KOPT-K1 (cell line): ENCODE results near the gene DYNLRB2.

Experiments used
- H3K27ac ChIP-seq: fragments of 200-600 bp; sonication (generic); 2 replicates; pipeline ENCODE4 v1.5.1; 2016; ENCODE audit warnings: antibody characterized with exemption, mild to moderate bottlenecking, low read depth, low read length; ENCODE audit not compliant: poor library complexity, severe bottlenecking
- H3K36me3 ChIP-seq: fragments of 200-600 bp; sonication (generic); 2 replicates; pipeline ENCODE4 v1.5.1; 2017; ENCODE audit warnings: antibody characterized with exemption, mild to moderate bottlenecking, low read length, moderate library complexity; ENCODE audit not compliant: insufficient read depth
- H3K9me3 ChIP-seq: fragments of 200-600 bp; sonication (generic); 2 replicates; pipeline ENCODE4 v1.5.1; 2017; ENCODE audit warnings: antibody characterized with exemption, low read length, mild to moderate bottlenecking; ENCODE audit not compliant: insufficient read depth, poor library complexity, severe bottlenecking

DYNLRB2 gene

DNA sequence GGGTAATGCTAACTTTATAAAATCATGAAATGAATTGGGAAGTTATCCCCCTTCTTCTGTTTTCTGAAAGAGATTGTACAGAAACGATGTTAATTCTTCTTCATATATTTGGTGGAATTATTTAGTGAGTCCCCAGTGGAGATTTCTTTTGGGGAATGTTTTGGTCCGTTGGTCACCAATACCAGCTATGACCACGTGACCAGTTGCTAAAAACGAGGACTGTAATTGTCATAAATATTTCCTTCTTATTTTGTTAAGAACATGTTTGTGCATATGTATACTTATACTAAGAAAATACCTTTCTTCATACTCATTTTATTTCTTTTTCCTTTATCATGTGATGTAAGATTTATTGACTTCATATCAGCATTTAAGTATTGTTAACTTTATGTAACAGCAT, 10.3 kb upstream of the DYNLRB2 start:
- Histone ChIP-seq H3K27ac (no peak overlapping the region), H3K9me3 (no peaks in the 10 kb centered on the region), H3K36me3 (no peaks in the 10 kb centered on the region)

DNA sequence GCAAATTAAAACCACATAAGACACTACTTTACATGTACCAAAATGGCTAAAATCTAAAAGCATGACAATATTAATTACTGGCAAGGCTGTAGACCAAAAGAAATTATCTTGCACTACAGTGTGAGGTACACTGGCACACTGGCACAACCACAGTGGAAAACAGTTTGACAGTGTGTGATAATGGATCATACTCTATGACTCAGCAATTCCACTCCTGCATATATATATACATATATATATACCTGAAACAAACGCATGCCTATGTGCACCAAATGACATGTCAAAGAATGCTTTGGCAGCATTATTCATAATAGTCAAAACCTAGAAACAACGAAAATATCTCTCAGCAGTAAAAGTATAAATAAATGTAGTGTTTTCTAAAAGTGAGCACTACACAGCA, 4.6 kb upstream of the DYNLRB2 start:
- Histone ChIP-seq H3K36me3 (no peaks in the 10 kb centered on the region), H3K9me3 (no peaks in the 10 kb centered on the region), H3K27ac (no peak overlapping the region)

DNA sequence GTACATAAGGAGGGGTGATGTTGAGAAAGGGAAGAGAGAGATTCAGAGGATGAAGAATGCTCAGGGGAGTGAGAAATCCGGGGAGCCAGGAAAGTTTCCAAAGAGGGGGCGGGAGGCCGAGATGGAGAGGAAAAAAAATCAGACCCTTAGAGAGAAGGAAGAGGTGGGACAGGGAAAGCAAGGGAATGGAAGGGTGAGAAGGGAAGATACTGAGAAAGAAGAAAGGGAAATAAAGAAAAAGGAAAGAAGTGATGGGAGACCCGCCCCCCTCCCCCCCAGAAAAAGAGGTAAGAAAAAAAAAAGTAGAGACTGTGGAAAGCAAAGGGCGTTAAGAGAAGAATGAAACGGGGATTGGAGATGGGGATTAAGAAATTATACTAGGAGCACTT, 507 bp downstream of the DYNLRB2 start:
- H3K36me3 ChIP-seq: no peaks in the 10 kb centered on the region
- H3K9me3 ChIP-seq: no peaks in the 10 kb centered on the region
- no peak overlapping the region for H3K27ac ChIP-seq

DNA sequence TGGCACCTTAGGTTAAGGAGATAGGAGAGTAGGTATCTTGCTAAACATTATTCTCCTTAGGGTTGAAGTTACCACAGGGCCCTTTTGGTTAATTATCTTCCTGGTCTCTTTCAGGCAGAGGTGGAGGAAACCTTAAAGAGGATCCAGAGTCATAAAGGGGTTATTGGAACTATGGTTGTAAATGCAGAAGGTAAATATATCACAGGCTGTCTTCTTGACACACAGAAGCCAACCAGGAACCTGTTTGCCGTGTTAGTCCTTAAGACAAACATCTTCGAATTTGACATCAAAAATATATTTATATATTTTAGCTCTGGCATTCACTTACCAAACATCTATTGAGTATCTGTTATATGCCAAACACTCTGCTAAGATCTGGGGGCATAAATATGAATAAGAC, 2.4 kb downstream of the DYNLRB2 start:
- no peak overlapping the region for H3K27ac ChIP-seq
- no peaks in the 10 kb centered on the region for H3K9me3 ChIP-seq
- H3K36me3 ChIP-seq: no peaks in the 10 kb centered on the region

DNA sequence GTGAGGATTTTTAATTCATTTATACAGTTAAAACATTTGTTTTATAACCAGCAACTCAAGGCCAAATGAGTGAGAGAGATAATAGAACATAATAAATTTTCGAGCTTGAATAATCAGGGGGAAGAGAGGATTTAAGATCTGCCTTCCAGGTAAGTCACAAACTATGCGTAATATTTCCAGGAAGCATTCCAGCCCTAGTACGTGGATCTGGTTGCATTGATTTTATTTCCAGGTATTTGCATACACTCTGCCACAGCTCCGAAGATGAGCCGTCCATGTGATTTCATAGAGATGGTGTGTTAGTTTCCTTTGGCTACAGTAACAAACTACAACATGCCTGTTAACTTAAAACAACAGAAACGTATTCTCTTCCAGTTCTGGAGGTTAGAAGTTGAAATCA, 3.5 kb downstream of the DYNLRB2 start:
- Histone ChIP-seq H3K9me3 (no peaks in the 10 kb centered on the region), H3K27ac (no peak overlapping the region), H3K36me3 (no peaks in the 10 kb centered on the region)

DNA sequence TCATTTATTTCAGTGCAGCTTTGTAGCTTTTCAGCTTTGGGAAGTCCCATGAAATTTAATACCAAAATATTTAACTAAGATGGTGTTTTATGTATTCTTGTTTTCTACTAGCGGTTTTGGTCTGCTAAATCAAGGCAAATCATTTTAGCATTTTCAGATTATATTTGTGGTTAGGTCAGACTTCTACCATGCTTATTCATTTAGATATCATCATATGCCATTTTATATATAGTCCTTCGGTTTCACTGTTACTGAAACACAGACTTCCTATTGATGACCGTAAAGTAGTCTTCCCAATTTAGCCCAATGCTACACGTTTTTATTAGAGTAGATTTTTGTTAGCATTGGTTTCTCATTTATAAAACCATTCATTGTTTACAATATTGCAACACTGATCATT, 5.5 kb downstream of the DYNLRB2 start:
- no peak overlapping the region for H3K27ac ChIP-seq
- no peaks in the 10 kb centered on the region for H3K36me3 ChIP-seq
- no peaks in the 10 kb centered on the region for H3K9me3 ChIP-seq

DNA sequence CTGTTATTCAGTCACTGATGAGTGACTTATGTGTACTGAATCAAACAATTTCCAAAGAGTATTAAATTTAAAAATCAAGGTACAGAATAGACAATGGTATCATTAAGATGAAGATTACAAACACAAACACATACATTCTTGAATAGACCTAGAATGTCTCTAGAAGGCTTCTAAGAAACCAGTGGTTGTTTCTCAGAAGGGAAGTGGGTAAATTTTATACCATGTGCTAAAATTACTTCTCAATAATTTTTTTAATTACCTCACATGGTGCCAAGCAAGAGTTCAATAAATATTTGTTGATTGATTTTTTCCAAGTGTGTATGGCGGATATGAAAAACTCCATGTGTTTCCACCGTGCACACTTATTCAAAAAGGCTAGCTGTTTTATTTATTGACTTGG, 6.4 kb downstream of the DYNLRB2 start:
- no peaks in the 10 kb centered on the region for H3K9me3 ChIP-seq
- no peaks in the 10 kb centered on the region for H3K36me3 ChIP-seq
- H3K27ac ChIP-seq: no peak overlapping the region

DNA sequence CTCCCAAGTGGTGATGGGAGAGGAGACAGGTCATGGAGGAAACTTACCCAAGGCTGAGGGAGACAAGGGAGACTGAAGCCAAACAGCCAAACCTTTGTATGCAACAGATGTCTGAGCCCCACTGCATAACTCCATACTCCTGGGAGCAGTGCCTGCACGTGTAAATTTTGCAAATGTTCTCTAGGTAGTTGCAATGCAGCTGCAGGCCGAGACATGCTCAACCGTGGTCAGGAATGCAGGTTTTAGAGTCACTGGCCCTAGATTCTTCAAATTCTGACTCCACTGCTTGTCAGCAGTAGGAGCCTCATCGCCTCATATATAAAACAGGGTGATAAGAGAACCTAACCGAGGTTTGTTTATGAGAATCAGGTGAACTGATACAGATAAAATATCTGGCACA, 11.5 kb downstream of the DYNLRB2 start:
- Histone ChIP-seq H3K36me3 (no peaks in the 10 kb centered on the region), H3K9me3 (no peaks in the 10 kb centered on the region), H3K27ac (no peak overlapping the region)

DNA sequence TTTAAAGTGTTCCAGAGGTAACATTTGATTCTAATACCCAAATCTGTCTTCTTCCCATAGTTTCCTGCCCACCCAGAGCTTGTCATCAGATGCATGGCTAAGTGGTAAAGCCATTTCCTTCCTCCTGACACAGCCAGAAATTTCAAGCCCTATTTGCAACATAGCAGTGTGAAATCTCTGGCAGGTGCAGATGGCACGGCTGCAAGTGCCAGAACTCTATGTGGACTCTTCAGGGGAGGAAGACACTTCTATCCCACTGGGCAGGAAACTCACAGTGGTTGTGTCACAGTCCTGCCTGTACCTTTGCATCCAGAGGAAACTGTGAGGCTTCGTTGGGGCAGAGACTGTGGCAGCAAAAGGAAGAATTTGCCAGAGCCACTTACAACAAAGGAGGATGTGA, 13.2 kb downstream of the DYNLRB2 start:
- H3K36me3 ChIP-seq: no peaks in the 10 kb centered on the region
- no peak overlapping the region for H3K27ac ChIP-seq
- H3K9me3 ChIP-seq: no peaks in the 10 kb centered on the region

DNA sequence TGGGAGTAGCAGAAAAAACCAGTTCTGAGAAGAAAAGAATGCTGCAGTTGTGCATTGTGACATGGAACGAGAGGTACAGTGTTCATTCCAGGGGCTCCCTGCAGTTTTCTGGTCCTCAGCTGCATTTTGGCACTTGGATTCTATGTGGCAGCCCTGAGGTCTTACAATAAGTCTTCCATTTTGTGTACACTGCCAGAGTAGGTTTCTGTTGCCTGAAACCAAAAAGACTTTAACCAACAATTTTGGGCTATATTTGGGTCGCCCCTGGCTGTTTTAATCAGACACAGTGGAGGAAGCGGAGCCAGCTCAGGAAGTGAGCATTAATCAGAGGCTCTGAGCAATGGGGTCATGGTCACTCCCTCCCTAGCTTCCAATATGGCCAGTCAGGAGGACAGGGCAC, 15.7 kb downstream of the DYNLRB2 start:
- Histone ChIP-seq H3K9me3 (no peaks in the 10 kb centered on the region), H3K27ac (no peak overlapping the region), H3K36me3 (no peaks in the 10 kb centered on the region)

DNA sequence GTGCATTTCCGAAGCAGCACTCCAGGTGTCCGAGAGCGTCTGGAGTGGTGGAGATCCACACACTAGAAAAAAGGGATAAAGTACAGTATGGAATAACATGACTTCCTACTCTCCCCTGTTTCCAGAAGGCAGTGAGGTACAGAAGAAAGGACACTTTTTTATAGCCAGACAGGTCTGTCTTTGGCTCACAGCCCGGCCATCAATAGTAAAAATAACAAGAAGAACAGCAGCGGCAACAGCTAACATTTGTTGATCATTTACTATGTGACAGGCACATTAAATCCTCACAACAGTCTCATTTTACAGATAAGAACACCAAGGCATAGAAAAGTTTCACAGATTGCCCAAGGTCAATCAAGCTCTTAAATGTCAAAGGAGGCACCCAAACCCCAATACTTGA, 16.2 kb downstream of the DYNLRB2 start:
- Histone ChIP-seq H3K27ac (no peak overlapping the region), H3K36me3 (no peaks in the 10 kb centered on the region), H3K9me3 (no peaks in the 10 kb centered on the region)

DNA sequence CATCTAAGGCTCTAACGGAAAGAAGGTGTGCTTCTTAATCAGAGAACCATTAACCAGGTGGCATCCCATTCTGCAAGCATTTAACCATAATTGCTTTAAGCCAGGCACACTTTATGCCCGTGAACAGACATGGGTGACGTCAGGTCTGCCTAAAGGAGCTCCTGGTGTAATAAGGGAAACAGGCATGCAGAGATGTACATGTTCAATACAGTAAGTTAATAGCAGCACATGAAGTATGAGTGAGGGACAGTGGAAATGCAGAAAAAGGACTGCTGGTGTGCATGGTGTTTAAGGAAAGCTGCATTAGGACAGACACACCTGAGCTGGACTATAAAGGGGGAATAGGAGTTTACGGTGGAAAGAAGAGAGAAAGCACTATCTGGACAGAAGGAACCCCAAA, 18.6 kb downstream of the DYNLRB2 start:
- H3K27ac ChIP-seq: no peak overlapping the region
- H3K9me3 ChIP-seq: no peaks in the 10 kb centered on the region
- no peaks in the 10 kb centered on the region for H3K36me3 ChIP-seq

DNA sequence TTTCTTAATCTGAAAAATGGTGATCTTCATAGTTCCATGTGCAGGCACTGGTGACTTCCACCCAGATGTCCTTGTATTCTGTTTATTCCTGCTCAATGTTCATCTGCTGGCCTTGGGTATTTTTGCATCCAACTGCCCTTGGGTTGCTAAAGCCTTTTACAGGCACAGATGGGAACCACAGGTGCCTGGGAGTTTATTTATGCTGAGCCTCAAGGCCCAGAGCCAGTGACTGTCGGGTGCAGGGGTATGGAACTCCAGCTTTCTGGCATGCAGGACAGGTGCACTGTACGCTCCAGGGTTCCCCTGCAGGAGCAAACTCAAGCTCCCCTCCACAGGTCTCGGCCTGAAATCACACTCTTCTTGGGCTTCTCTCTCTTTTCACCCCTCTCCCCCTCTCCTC, 22.3 kb downstream of the DYNLRB2 start:
- Histone ChIP-seq H3K9me3 (no peaks in the 10 kb centered on the region), H3K27ac (no peak overlapping the region), H3K36me3 (no peaks in the 10 kb centered on the region)

DNA sequence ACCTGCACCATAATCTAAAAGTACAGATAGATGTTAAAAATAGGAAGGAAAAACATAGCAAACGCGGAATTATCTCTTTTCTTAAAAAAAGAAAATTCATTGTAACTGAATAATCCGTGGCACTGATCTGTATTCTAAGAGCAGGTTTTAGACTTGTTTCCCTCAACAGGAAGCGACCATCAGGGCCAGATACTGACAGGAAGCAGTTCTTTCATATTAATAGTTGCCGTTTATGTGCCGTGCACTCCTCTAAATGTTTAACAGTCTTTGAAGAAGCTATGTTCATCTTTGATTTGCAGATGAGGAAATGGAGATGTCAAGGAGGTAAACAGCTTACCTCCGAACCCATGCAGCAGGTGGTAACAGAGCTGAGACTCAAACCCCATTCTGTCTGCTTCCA, 23.6 kb downstream of the DYNLRB2 start:
- Histone ChIP-seq H3K36me3 (no peaks in the 10 kb centered on the region), H3K9me3 (no peaks in the 10 kb centered on the region), H3K27ac (no peak overlapping the region)

DNA sequence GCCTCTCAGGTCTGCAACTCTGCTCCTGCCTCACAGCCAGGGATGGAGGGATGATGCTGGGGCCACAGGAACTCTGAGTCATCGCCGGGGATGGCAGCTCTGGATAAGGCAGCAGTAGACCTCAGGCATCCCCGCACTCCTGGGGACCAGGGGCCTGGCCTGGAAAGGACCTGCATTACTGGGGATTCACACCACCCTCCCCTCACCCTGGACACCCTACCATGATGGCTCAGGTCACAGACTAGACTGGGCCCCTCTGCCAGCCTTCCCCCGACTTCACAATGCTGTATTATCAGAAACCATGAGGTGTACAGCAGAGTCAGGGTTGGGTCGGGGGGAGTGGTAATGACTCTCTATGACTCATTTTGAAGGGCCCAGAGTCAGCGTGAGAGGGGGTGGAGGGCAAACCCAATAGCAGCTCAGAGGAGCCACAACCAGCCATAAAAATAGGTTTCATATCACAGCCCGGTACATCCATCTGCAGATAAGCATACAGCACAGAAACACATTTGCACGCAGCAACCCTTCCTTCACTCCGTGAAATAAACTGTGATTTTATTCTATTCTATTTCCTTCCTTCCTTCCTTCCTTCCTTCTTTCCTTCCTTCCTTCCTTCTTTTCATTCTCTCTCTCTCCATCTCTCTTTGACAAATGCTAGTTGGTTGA, 28.8 kb downstream of the DYNLRB2 start:
- Histone ChIP-seq H3K36me3 (no peaks in the 10 kb centered on the region), H3K9me3 (no peaks in the 10 kb centered on the region), H3K27ac (no peak overlapping the region)

DNA sequence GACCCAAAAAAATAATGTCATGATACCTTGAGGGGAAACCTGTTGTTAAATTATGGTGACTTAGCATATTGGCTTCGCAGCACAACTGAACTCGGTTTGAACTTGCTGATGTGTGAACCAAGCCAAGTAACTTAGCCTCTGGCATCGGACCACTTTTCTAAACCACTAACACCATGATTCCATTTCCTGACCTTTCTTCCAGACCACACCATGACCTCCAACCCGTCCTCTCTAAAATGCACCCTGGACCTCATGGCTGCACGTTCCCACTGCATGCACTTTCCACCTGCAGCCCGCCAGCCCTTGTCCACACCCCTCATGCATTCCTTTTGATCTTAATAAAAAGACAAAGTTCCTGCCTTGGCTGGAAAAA, 29.3 kb downstream of the DYNLRB2 start:
- Histone ChIP-seq H3K27ac (no peak overlapping the region), H3K9me3 (no peaks in the 10 kb centered on the region), H3K36me3 (no peaks in the 10 kb centered on the region)

DNA sequence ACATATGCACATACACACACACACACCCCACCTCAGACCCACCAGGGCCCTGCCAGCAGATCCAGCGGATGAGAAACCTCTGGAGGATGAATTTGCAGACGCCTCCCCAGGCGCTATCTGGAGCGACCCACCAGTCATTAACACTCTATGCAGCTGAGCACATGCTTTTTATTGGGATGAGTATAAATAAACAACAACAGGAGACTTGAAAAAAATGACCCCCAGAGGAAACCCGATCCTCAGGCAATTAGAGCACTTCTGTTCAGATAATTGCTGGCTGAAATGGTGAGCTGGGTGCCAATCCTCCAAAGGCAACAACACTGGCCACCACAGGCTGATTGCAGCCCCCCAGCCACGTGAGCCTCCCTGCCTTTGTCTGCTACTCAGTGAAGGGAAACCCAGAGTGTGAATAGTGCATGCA, 32.9 kb downstream of the DYNLRB2 start:
- Histone ChIP-seq H3K9me3 (no peaks in the 10 kb centered on the region), H3K27ac (no peak overlapping the region), H3K36me3 (no peaks in the 10 kb centered on the region)
